Tibial nerve (tissue), 4 donors: ENCODE data around the gene RAPGEF5. TPM values are rescaled to one million over a fixed set of nuclear protein-coding genes. Genes with fewer than 3 reads are reported as not detected.

Experiments
- DNase-seq, 2 donors: peaks; one replicate each; pipeline ENCODE4 v3.0.0-alpha.2; 2019; ENCODE audit warnings: low spot score in 2 of 2
- H3K27ac ChIP-seq, 4 donors: fragments of 200-600 bp; sonication (generic) in 3 of 4; one replicate each; pipeline ENCODE4 v1.5.1; 2017 to 2019; ENCODE audit warnings: mild to moderate bottlenecking in 1 of 4
- H3K27me3 ChIP-seq, 2 donors: fragments of 200-600 bp; sonication (generic) in 1 of 2; one replicate each; pipeline versions ENCODE4 v1.5.1 to v1.6.0; 2017 to 2019
- H3K36me3 ChIP-seq, 3 donors: fragments of 200-600 bp; sonication (generic); one replicate each; pipeline ENCODE4 v1.5.1; 2018 to 2019
- H3K4me1 ChIP-seq, 4 donors: fragments of 200-600 bp; sonication (generic) in 3 of 4; one replicate each; pipeline ENCODE4 v1.5.1; 2017 to 2019
- H3K4me3 ChIP-seq, 4 donors: fragments of 200-600 bp; sonication (generic) in 3 of 4; one replicate each; pipeline ENCODE4 v1.5.1; 2017 to 2019; ENCODE audit warnings: mild to moderate bottlenecking in 1 of 4, moderate library complexity in 1 of 4
- H3K9me3 ChIP-seq, 4 donors: fragments of 200-600 bp; sonication (generic) in 3 of 4; one replicate each; pipeline ENCODE4 v1.5.1; 2017 to 2019
- EP300 ChIP-seq, 2 donors: sonication (generic); formaldehyde crosslinking; IDR thresholded peaks; one replicate each; pipeline ENCODE4 v1.6.1; 2017; ENCODE audit warnings: antibody characterized with exemption in 2 of 2, mild to moderate bottlenecking in 1 of 2
- POLR2A ChIP-seq, 2 donors: fragments of 450-650 bp; IDR thresholded peaks; one replicate each; pipeline ENCODE4 v1.6.1; 2017; ENCODE audit warnings: antibody characterized with exemption in 2 of 2, mild to moderate bottlenecking in 2 of 2, moderate library complexity in 2 of 2
- WGBS, 2 donors: methylation state at CpG; one replicate each; pipeline ENCODE4 v1.1.5; 2018; 5-methylcytosine and 5-hydroxymethylcytosine counted together
- total RNA-seq, 4 donors: library from RNA; depleted of rRNA; stranded (reverse); fragments of >200 nt; gene quantifications; one replicate each; pipeline ENCODE4 v1.1.0, GENCODE V29; 2016
- TF ChIP-seq, protein P1 (sequence below), 5 experiments: fragments of 200-600 bp in 3 of 5; fragments of 450-650 bp in 2 of 5; sonication (generic) in 3 of 5; IDR thresholded peaks; one replicate each; pipeline ENCODE4 v1.5.1; 2016 to 2019; ENCODE audit warnings: antibody characterized with exemption in 5 of 5, mild to moderate bottlenecking in 3 of 5, moderate library complexity in 2 of 5

RAPGEF5 gene
- total RNA-seq, 4 donors from 2014 or later, result 63.3 to 121 (median 76.9) TPM

DNA sequence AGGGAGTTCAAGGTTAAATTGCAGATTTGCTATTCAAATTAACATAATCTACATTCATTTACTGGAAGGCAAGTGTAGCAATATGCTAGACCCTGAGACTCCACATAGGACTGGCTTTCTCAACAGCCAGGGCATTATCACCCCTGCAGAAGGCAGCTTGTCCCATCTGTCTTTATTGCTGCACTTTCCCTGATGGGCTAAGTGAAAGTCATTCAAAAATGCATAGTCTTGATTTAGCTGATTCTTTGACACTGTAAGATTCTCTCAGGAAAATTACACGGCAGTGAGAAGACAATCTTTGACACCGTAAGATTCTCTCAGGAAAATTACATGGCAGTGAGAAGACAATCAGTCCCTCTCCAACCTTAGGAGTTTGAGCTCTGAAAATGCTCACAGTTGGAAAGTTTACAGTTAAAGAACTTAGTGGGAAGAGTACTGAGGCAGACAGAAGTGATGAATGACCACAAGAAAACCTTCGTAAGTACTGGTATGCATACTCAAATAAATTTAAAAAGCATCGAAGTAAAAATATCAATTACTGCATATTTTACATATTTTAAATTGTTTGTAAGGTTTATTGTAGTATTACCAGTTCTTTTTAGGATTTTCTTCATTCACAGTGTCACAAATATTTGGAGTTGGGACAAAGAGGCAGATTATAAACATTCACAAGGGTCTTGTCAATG, 88.9 kb downstream of the RAPGEF5 start:
- peaks cover 0 to 11% (median 3%) of the 10 kb centered on the region in 4 donors for H3K4me1 ChIP-seq
- H3K36me3 ChIP-seq, result no peaks in the 10 kb centered on the region
- DNase-seq, result no peak
- no peak overlapping the region for H3K4me3 ChIP-seq
- H3K9me3 ChIP-seq, result no peaks in the 10 kb centered on the region
- peak overlapping the region in 1 of 4 donors; percentile 60 for H3K27ac ChIP-seq
- 50 to 58% methylated on average over 4 of the region's 4 CpGs for WGBS, 2 donors
- TF ChIP-seq, protein P1, sequence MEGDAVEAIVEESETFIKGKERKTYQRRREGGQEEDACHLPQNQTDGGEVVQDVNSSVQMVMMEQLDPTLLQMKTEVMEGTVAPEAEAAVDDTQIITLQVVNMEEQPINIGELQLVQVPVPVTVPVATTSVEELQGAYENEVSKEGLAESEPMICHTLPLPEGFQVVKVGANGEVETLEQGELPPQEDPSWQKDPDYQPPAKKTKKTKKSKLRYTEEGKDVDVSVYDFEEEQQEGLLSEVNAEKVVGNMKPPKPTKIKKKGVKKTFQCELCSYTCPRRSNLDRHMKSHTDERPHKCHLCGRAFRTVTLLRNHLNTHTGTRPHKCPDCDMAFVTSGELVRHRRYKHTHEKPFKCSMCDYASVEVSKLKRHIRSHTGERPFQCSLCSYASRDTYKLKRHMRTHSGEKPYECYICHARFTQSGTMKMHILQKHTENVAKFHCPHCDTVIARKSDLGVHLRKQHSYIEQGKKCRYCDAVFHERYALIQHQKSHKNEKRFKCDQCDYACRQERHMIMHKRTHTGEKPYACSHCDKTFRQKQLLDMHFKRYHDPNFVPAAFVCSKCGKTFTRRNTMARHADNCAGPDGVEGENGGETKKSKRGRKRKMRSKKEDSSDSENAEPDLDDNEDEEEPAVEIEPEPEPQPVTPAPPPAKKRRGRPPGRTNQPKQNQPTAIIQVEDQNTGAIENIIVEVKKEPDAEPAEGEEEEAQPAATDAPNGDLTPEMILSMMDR (IDR thresholded peaks at IDR 0.05), result no peak
- TF ChIP-seq EP300 (IDR thresholded peaks at IDR 0.05), result no peak
- no peak for TF ChIP-seq POLR2A (IDR thresholded peaks at IDR 0.05)
- H3K27me3 ChIP-seq, result no peaks in the 10 kb centered on the region

DNA sequence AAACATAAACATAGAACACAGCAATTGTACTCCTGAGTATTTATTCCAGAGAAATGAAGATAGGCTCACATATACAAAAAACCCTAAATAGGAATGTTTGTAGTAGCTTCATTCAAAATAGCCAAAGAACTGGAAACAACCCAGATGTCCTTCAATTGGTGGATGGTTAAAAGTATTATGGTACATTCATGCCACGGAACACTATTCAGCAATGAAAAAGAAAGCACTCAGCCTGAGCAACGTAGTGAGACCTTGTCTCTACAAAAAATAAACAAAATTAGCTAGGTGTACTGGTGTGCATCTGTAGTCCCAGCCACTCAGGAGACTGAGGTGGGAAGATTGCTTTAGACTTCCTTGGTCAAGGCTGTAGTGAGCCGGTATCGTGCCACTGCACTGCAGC, 94.4 kb downstream of the RAPGEF5 start:
- Histone ChIP-seq H3K9me3 (no peaks in the 10 kb centered on the region), H3K27me3 (no peaks in the 10 kb centered on the region), H3K4me3 (no peak overlapping the region), H3K4me1 (no peaks in the 10 kb centered on the region), H3K36me3 (no peaks in the 10 kb centered on the region), H3K27ac (no peak overlapping the region)
- TF ChIP-seq POLR2A (IDR thresholded peaks at IDR 0.05) (no peak), EP300 (IDR thresholded peaks at IDR 0.05) (no peak)
- TF ChIP-seq, protein P1 (IDR thresholded peaks at IDR 0.05), result no peak
- WGBS, 2 donors, result 92 to 93% methylated on average over 4 of the region's 4 CpGs
- DNase-seq, result no peak

GRCh38 chr7:22256541-22257096, 100.3 kb downstream of the RAPGEF5 start:
- Histone ChIP-seq H3K27me3 (no peaks in the 10 kb centered on the region), H3K4me1 (peaks cover 0 to 15% (median 1%) of the 10 kb centered on the region in 4 donors), H3K4me3 (no peak overlapping the region), H3K27ac (peak overlapping the region in 1 of 4 donors; percentile 39), H3K36me3 (no peaks in the 10 kb centered on the region), H3K9me3 (no peaks in the 10 kb centered on the region)
- DNase-seq, result no peak
- 34 to 36% methylated on average over 2 of the region's 2 CpGs for WGBS, 2 donors
- TF ChIP-seq POLR2A (IDR thresholded peaks at IDR 0.05) (no peak), EP300 (IDR thresholded peaks at IDR 0.05) (no peak)
- TF ChIP-seq, protein P1 (IDR thresholded peaks at IDR 0.05), result peak in 3 of 5 experiments; percentile 32 to 57 (median 34)

GRCh38 chr7:22255834-22256233, 101.1 kb downstream of the RAPGEF5 start:
- TF ChIP-seq, protein P1 (IDR thresholded peaks at IDR 0.05), result no peak
- TF ChIP-seq EP300 (IDR thresholded peaks at IDR 0.05) (no peak), POLR2A (IDR thresholded peaks at IDR 0.05) (no peak)
- 78 to 85% methylated on average over 1 of the region's 1 CpG for WGBS, 2 donors

GRCh38 chr7:22255342-22255741, 101.6 kb downstream of the RAPGEF5 start:
- Histone ChIP-seq H3K36me3 (no peaks in the 10 kb centered on the region), H3K27me3 (no peaks in the 10 kb centered on the region), H3K9me3 (no peaks in the 10 kb centered on the region), H3K4me1 (peaks cover 0 to 18% (median 1%) of the 10 kb centered on the region in 4 donors), H3K27ac (peak overlapping the region in 1 of 4 donors; percentile 39), H3K4me3 (no peak overlapping the region)
- 96 to 100% methylated on average over 1 of the region's 1 CpG for WGBS, 2 donors
- TF ChIP-seq EP300 (IDR thresholded peaks at IDR 0.05) (no peak), POLR2A (IDR thresholded peaks at IDR 0.05) (no peak)
- TF ChIP-seq, protein P1 (IDR thresholded peaks at IDR 0.05), result no peak
- DNase-seq, result no peak

More at GRCh38 chr7:22255834-22256233, 101.1 kb downstream of the RAPGEF5 start:
- no peak for DNase-seq
- no peaks in the 10 kb centered on the region for H3K27me3 ChIP-seq
- peaks cover 0 to 18% (median 1%) of the 10 kb centered on the region in 4 donors for H3K4me1 ChIP-seq
- H3K9me3 ChIP-seq, result no peaks in the 10 kb centered on the region
- H3K36me3 ChIP-seq, result no peaks in the 10 kb centered on the region
- H3K27ac ChIP-seq, result peak overlapping the region in 1 of 4 donors; percentile 39
- no peak overlapping the region for H3K4me3 ChIP-seq
